NCI-H2171 (cell line): ENCODE data around the gene CSF3R.

Experiments used
- DNase-seq: peaks from one replicate; lab custom pipeline; 2025; lab: John Stamatoyannopoulos, UW

Gene CSF3R

GRCh38 chr1:36419569-36419968 is 63.1 kb downstream of the CSF3R start:
- DNase-seq: no peak

GRCh38 chr1:36419140-36419539 is 63.6 kb downstream of the CSF3R start:
- no peak for DNase-seq

GRCh38 chr1:36417931-36418330 is 64.8 kb downstream of the CSF3R start:
- no peak for DNase-seq
